Lower lobe of right lung (tissue), 2 donors: ENCODE results near the gene FAM13C. TPM values are rescaled to one million over a fixed set of nuclear protein-coding genes. Genes with fewer than 3 reads are reported as not detected.

Experiments
- ATAC-seq, 2 donors: fragments of 200-7000 bp; cut with Tn5 transposase; one replicate each; pipeline ENCODE4 v1.9.1; 2020 to 2022; ENCODE audit warnings: mild to moderate bottlenecking in 2 of 2, moderate library complexity in 2 of 2
- DNase-seq: peaks from one replicate; pipeline ENCODE4 v3.0.0-alpha.2; 2020
- H3K27ac ChIP-seq: fragments of 200-600 bp; one replicate; pipeline ENCODE4 v1.8.0; 2022
- H3K27me3 ChIP-seq: fragments of 200-600 bp; one replicate; pipeline ENCODE4 v1.8.0; 2022; ENCODE audit warnings: low read depth
- H3K36me3 ChIP-seq: fragments of 200-600 bp; one replicate; pipeline ENCODE4 v1.8.0; 2022; ENCODE audit warnings: mild to moderate bottlenecking
- H3K4me1 ChIP-seq: fragments of 200-600 bp; one replicate; pipeline ENCODE4 v1.8.0; 2022
- H3K4me3 ChIP-seq: fragments of 200-600 bp; one replicate; pipeline ENCODE4 v1.8.0; 2022; ENCODE audit warnings: mild to moderate bottlenecking
- H3K9me3 ChIP-seq: fragments of 200-600 bp; one replicate; pipeline ENCODE4 v1.8.0; 2022
- CTCF ChIP-seq: fragments of 200-600 bp; IDR thresholded peaks from one replicate; pipeline ENCODE4 v1.8.0; 2022; ENCODE audit warnings: antibody characterized with exemption, mild to moderate bottlenecking
- intact Hi-C: fragments of 100-400 bp; cut with DNase I; formaldehyde crosslinking; loops from one replicate; pipeline ENCODE4 v1.11.0; 2022
- total RNA-seq: library from RNA; stranded (reverse); fragmentation: NEBNext Ultra II Directional; extraction: Animal tissue kit (Norgen Biotek cat#: 25700); gene quantifications from one replicate; pipeline ENCODE4 v1.2.1, GENCODE V29; 2021
- donor health status: DM: no; HTN: yes; CAD: no; lungs with severe emphysema.

FAM13C gene
- total RNA-seq, 1 donor from 2014 or later: 13.9 TPM

- intact Hi-C loops: no loop called here
- Histone ChIP-seq H3K4me1 (no peaks in the 10 kb centered on the region), H3K4me3 (no peak overlapping the region), H3K36me3 (no peaks in the 10 kb centered on the region), H3K27me3 (no peaks in the 10 kb centered on the region), H3K27ac (no peak overlapping the region), H3K9me3 (no peaks in the 10 kb centered on the region)
- DNase-seq (no peak), ATAC-seq (no peak)
- TF ChIP-seq CTCF: no peak
These were observed 76.5 kb downstream of the FAM13C start for GRCh38 chr10:59285848-59286247.

- no peak overlapping the region for H3K27ac ChIP-seq
- no peak for ATAC-seq
- H3K27me3 ChIP-seq: no peaks in the 10 kb centered on the region
- DNase-seq: no peak
- H3K9me3 ChIP-seq: no peaks in the 10 kb centered on the region
- no peak overlapping the region for H3K4me3 ChIP-seq
- H3K4me1 ChIP-seq: no peaks in the 10 kb centered on the region
- TF ChIP-seq CTCF: no peak
- intact Hi-C loops: no loop called here
- no peaks in the 10 kb centered on the region for H3K36me3 ChIP-seq
These were observed 77.3 kb downstream of the FAM13C start for GRCh38 chr10:59285073-59285472.

GRCh38 chr10:59284118-59284975, 78.0 kb downstream of the FAM13C start:
- H3K27ac ChIP-seq: no peak overlapping the region
- H3K27me3 ChIP-seq: no peaks in the 10 kb centered on the region
- no peaks in the 10 kb centered on the region for H3K9me3 ChIP-seq
- no peak for TF ChIP-seq CTCF
- peak in 1 of 2 donors; percentile 39 for ATAC-seq
- H3K36me3 ChIP-seq: no peaks in the 10 kb centered on the region
- intact Hi-C loops: no loop called here
- DNase-seq: no peak
- H3K4me1 ChIP-seq: no peaks in the 10 kb centered on the region
- H3K4me3 ChIP-seq: no peak overlapping the region

- Histone ChIP-seq H3K4me3 (no peak overlapping the region), H3K36me3 (no peaks in the 10 kb centered on the region), H3K4me1 (no peaks in the 10 kb centered on the region), H3K27ac (no peak overlapping the region), H3K9me3 (no peaks in the 10 kb centered on the region), H3K27me3 (no peaks in the 10 kb centered on the region)
- intact Hi-C loops: no loop called here
- DNase-seq (no peak), ATAC-seq (no peak)
- no peak for TF ChIP-seq CTCF
These were observed 78.8 kb downstream of the FAM13C start for GRCh38 chr10:59283456-59284091.

GRCh38 chr10:59281861-59282260, 80.5 kb downstream of the FAM13C start:
- DNase-seq: no peak
- ATAC-seq: no peak

More at GRCh38 chr10:59281861-59282260, 80.5 kb downstream of the FAM13C start:
- no peaks in the 10 kb centered on the region for H3K36me3 ChIP-seq
- no peaks in the 10 kb centered on the region for H3K9me3 ChIP-seq
- H3K4me3 ChIP-seq: no peak overlapping the region
- no peak for TF ChIP-seq CTCF
- intact Hi-C loops: no loop called here
- H3K4me1 ChIP-seq: no peaks in the 10 kb centered on the region
- no peaks in the 10 kb centered on the region for H3K27me3 ChIP-seq
- H3K27ac ChIP-seq: no peak overlapping the region
